SK-N-MC (cell line): ENCODE data around the gene MFAP2.

Source experiments
- EZH2 ChIP-seq: fragments of 200-600 bp; sonication (generic); IDR thresholded peaks from one replicate; pipeline ENCODE4 v1.6.1; 2017; ENCODE audit warnings: antibody characterized with exemption
- POLR2AphosphoS5 ChIP-seq: IDR thresholded peaks from 2 replicates; pipeline ENCODE4 v1.6.1; 2012; ENCODE audit warnings: mild to moderate bottlenecking, low read depth, low read length, borderline replicate concordance

- TF ChIP-seq EZH2 (no peak), POLR2AphosphoS5 (no peak)
These were observed 9.4 kb upstream of the MFAP2 start for GRCh38 chr1:16989676-16990391.
